ENCODE data around the gene PNMA6A.
"Not testable (repeated sequence)": the region's sequence is repeated elsewhere in the genome, so short reads cannot be mapped to it uniquely, and the experiment has no call there.

Gene PNMA6A

DNA sequence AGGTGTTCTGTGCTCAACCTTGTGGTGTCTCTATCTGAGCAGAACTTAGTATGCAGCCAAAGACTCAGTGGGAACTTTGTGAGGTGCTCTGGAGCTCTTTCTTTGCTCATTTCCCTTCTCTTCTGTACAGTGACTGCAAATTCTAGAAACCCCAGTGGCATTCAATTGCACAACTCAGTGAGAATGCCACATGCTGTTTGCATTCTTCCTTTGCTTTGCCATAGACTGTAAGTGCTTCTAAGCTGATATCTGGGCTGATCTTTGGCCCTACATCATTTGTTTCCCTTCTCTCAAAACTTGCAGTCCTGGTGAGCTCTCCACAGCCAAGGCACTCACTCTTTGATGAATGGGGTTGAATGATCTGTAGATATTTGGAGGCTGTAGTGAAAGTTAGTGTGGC lies 8.9 kb upstream of the PNMA6A start:
- Histone ChIP-seq H3F3A (ENCODE audit: insufficient read depth) (no peaks in the 10 kb centered on the region), H3K79me2 (ENCODE audit: insufficient read depth, low read length) (no peaks in the 10 kb centered on the region), H3K27me3 (ENCODE audit: low read length) (no peaks in the 10 kb centered on the region), H3K27ac (ENCODE audit: low read depth, low read length) (no peak overlapping the region), H3K36me3 (ENCODE audit: low read length) (no peaks in the 10 kb centered on the region), H3K9me3 (ENCODE audit: insufficient read depth, low read length) (no peaks in the 10 kb centered on the region), H3K9ac (ENCODE audit: low read length) (no peak overlapping the region), H3K4me2 (ENCODE audit: low read depth, low read length, poor library complexity, severe bottlenecking) (no peak overlapping the region), H2AFZ (ENCODE audit: low read depth, low read length, severe bottlenecking) (no peak overlapping the region), H4K20me1 (ENCODE audit: low read depth, low read length) (no peaks in the 10 kb centered on the region), H3K4me3 (ENCODE audit: insufficient read depth, low read length, poor library complexity, severe bottlenecking) (no peak overlapping the region), H3K9me2 (replicated peaks; ENCODE audit: insufficient read depth, low read length) (no peaks in the 10 kb centered on the region)
- TF ChIP-seq EZH2phosphoT487 (conservative IDR thresholded peaks at IDR 0.05; ENCODE audit: low read length) = no peak
- TF ChIP-seq, protein P1, sequence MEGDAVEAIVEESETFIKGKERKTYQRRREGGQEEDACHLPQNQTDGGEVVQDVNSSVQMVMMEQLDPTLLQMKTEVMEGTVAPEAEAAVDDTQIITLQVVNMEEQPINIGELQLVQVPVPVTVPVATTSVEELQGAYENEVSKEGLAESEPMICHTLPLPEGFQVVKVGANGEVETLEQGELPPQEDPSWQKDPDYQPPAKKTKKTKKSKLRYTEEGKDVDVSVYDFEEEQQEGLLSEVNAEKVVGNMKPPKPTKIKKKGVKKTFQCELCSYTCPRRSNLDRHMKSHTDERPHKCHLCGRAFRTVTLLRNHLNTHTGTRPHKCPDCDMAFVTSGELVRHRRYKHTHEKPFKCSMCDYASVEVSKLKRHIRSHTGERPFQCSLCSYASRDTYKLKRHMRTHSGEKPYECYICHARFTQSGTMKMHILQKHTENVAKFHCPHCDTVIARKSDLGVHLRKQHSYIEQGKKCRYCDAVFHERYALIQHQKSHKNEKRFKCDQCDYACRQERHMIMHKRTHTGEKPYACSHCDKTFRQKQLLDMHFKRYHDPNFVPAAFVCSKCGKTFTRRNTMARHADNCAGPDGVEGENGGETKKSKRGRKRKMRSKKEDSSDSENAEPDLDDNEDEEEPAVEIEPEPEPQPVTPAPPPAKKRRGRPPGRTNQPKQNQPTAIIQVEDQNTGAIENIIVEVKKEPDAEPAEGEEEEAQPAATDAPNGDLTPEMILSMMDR (IDR thresholded peaks at IDR 0.05; ENCODE audit: insufficient read depth, low read length, poor library complexity, severe bottlenecking) = no peak

DNA sequence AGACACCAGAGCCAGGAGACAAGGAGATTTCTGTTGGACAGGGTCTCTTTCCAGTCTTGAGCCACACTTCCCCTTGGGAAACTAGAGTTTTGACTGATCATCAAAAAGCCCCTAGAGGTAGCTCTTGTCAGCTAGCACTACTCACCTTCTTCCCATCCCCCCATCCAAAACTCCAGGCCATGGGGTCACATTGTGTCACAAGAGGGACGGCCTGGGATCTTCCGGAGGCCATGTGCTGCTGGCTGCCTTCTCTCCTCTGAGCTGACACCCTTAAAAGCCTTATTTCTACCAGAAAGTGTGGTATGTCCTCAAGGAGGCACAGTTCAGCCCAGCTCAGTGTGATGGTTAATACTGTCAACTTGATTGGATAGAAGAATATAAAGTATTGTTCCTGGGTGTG lies 8.2 kb upstream of the PNMA6A start:
- no peaks in the 10 kb centered on the region for H3K9me3 ChIP-seq (ENCODE audit: insufficient read depth, low read length)
- no peaks in the 10 kb centered on the region for H3K36me3 ChIP-seq (ENCODE audit: low read length)
- no peak overlapping the region for H3K4me2 ChIP-seq (ENCODE audit: low read depth, low read length, poor library complexity, severe bottlenecking)
- H3K4me3 ChIP-seq (ENCODE audit: insufficient read depth, low read length, poor library complexity, severe bottlenecking) = no peak overlapping the region
- no peaks in the 10 kb centered on the region for H3F3A ChIP-seq (ENCODE audit: insufficient read depth)
- H2AFZ ChIP-seq (ENCODE audit: low read depth, low read length, severe bottlenecking) = no peak overlapping the region
- no peaks in the 10 kb centered on the region for H3K9me2 ChIP-seq (replicated peaks; ENCODE audit: insufficient read depth, low read length)
- H3K9ac ChIP-seq (ENCODE audit: low read length) = no peak overlapping the region
- no peaks in the 10 kb centered on the region for H3K79me2 ChIP-seq (ENCODE audit: insufficient read depth, low read length)
- H3K27ac ChIP-seq (ENCODE audit: low read depth, low read length) = no peak overlapping the region
- H3K27me3 ChIP-seq (ENCODE audit: low read length) = no peaks in the 10 kb centered on the region
- TF ChIP-seq EZH2phosphoT487 (conservative IDR thresholded peaks at IDR 0.05; ENCODE audit: low read length) = no peak
- TF ChIP-seq, protein P1 (IDR thresholded peaks at IDR 0.05; ENCODE audit: insufficient read depth, low read length, poor library complexity, severe bottlenecking) = no peak
- H4K20me1 ChIP-seq (ENCODE audit: low read depth, low read length) = no peaks in the 10 kb centered on the region

DNA sequence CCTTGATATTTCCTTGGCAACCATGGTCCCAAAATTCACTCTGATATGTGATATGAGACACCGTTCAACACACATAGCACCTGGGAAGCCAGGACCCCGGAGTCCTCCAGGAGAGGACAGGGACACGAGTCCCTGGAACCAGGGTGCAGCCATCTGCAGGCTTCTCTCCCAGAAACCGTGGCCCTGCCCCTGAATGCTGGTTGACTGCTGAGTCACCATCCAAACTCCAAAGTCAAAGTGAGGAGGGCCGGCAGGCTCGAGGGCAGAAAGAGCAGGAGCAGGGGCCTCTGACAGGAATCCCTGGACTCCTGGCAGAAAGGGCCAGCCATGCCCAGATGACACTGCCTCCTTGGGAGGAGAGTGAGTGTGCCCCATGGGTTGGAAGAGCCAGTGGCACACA lies 6.9 kb upstream of the PNMA6A start:
- no peaks in the 10 kb centered on the region for H3F3A ChIP-seq (ENCODE audit: insufficient read depth)
- TF ChIP-seq, protein P1 (IDR thresholded peaks at IDR 0.05; ENCODE audit: insufficient read depth, low read length, poor library complexity, severe bottlenecking) = no peak
- no peak for TF ChIP-seq EZH2phosphoT487 (conservative IDR thresholded peaks at IDR 0.05; ENCODE audit: low read length)
- H3K4me2 ChIP-seq (ENCODE audit: low read depth, low read length, poor library complexity, severe bottlenecking) = no peak overlapping the region
- no peaks in the 10 kb centered on the region for H4K20me1 ChIP-seq (ENCODE audit: low read depth, low read length)
- H3K27me3 ChIP-seq (ENCODE audit: low read length) = no peaks in the 10 kb centered on the region
- no peak overlapping the region for H3K4me3 ChIP-seq (ENCODE audit: insufficient read depth, low read length, poor library complexity, severe bottlenecking)
- no peaks in the 10 kb centered on the region for H3K9me2 ChIP-seq (replicated peaks; ENCODE audit: insufficient read depth, low read length)
- no peaks in the 10 kb centered on the region for H3K9me3 ChIP-seq (ENCODE audit: insufficient read depth, low read length)
- H3K79me2 ChIP-seq (ENCODE audit: insufficient read depth, low read length) = no peaks in the 10 kb centered on the region
- no peak overlapping the region for H3K27ac ChIP-seq (ENCODE audit: low read depth, low read length)
- no peak overlapping the region for H3K9ac ChIP-seq (ENCODE audit: low read length)
- no peak overlapping the region for H2AFZ ChIP-seq (ENCODE audit: low read depth, low read length, severe bottlenecking)
- H3K36me3 ChIP-seq (ENCODE audit: low read length) = no peaks in the 10 kb centered on the region

DNA sequence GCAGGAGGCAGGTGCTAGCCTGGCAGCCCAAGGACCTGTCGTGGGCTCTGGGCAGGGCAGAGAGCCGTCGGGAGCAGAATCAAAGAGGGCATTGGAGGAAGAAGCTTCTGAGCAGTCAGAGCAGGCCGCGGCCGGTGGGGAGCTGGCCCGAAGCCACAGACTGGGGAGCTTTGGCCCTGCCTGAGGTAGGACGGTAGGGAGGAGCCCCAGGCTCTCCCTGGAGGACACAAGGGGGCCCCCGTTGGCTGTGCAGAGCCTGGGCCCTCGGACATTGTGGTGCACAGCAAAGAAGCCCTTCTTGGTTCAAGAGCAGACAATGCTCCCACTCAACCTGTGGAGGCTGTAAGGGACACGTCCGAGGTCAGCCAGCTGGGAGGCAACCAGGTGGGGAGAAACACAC lies 5.9 kb upstream of the PNMA6A start:
- not testable (repeated sequence) for H4K20me1 ChIP-seq (ENCODE audit: low read depth, low read length); H2AFZ ChIP-seq (ENCODE audit: low read depth, low read length, severe bottlenecking); H3K27me3 ChIP-seq (ENCODE audit: low read length); H3K4me3 ChIP-seq (ENCODE audit: insufficient read depth, low read length, poor library complexity, severe bottlenecking); H3K79me2 ChIP-seq (ENCODE audit: insufficient read depth, low read length); H3K4me2 ChIP-seq (ENCODE audit: low read depth, low read length, poor library complexity, severe bottlenecking); H3K9me3 ChIP-seq (ENCODE audit: insufficient read depth, low read length); H3K36me3 ChIP-seq (ENCODE audit: low read length); H3K27ac ChIP-seq (ENCODE audit: low read depth, low read length); H3K9me2 ChIP-seq (replicated peaks; ENCODE audit: insufficient read depth, low read length); H3F3A ChIP-seq (ENCODE audit: insufficient read depth); H3K9ac ChIP-seq (ENCODE audit: low read length)

DNA sequence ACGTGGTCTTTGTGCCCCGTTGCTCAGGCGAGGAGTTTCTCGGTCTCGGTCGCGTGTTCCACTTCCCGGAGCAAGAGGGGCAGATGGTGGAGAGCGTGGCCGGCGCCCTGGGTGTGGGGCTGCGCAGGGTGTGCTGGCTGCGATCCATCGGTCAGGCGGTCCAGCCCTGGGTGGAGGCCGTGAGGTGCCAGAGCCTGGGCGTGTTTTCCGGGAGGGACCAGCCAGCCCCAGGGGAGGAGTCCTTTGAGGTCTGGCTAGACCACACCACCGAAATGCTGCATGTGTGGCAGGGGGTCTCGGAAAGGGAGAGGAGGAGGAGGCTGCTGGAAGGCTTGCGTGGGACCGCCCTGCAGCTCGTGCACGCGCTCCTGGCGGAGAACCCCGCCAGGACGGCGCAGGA lies 1.1 kb downstream of the PNMA6A start:
- not testable (repeated sequence) for H3K4me2 ChIP-seq (ENCODE audit: low read depth, low read length, poor library complexity, severe bottlenecking); H3F3A ChIP-seq (ENCODE audit: insufficient read depth); H3K36me3 ChIP-seq (ENCODE audit: low read length); H3K27me3 ChIP-seq (ENCODE audit: low read length); H4K20me1 ChIP-seq (ENCODE audit: low read depth, low read length); H3K9me3 ChIP-seq (ENCODE audit: insufficient read depth, low read length); H2AFZ ChIP-seq (ENCODE audit: low read depth, low read length, severe bottlenecking); H3K9me2 ChIP-seq (replicated peaks; ENCODE audit: insufficient read depth, low read length); H3K79me2 ChIP-seq (ENCODE audit: insufficient read depth, low read length); H3K27ac ChIP-seq (ENCODE audit: low read depth, low read length); H3K4me3 ChIP-seq (ENCODE audit: insufficient read depth, low read length, poor library complexity, severe bottlenecking); H3K9ac ChIP-seq (ENCODE audit: low read length)

Measured in SU-DHL-6 (cell line).